Subcutaneous adipose tissue (tissue), 4 donors: ENCODE measurements around the gene ZBTB7C. TPM values are rescaled to one million over a fixed set of nuclear protein-coding genes. Genes with fewer than 3 reads are reported as not detected.

Experiments used
- total RNA-seq, 4 donors: library from RNA; depleted of rRNA; stranded (reverse); fragments of >200 nt; gene quantifications; one replicate each; pipeline ENCODE4 v1.1.0, GENCODE V29; 2016
- TF ChIP-seq, protein P1 (sequence below): fragments of 450-650 bp; IDR thresholded peaks from one replicate; pipeline ENCODE4 v1.5.1; 2016; ENCODE audit warnings: low read depth, mild to moderate bottlenecking, control low read depth, antibody characterized with exemption, moderate library complexity

The ZBTB7C gene
- total RNA-seq, 4 donors from 2014 or later: 1.0 to 5.5 (median 4.4) TPM

- TF ChIP-seq, protein P1, sequence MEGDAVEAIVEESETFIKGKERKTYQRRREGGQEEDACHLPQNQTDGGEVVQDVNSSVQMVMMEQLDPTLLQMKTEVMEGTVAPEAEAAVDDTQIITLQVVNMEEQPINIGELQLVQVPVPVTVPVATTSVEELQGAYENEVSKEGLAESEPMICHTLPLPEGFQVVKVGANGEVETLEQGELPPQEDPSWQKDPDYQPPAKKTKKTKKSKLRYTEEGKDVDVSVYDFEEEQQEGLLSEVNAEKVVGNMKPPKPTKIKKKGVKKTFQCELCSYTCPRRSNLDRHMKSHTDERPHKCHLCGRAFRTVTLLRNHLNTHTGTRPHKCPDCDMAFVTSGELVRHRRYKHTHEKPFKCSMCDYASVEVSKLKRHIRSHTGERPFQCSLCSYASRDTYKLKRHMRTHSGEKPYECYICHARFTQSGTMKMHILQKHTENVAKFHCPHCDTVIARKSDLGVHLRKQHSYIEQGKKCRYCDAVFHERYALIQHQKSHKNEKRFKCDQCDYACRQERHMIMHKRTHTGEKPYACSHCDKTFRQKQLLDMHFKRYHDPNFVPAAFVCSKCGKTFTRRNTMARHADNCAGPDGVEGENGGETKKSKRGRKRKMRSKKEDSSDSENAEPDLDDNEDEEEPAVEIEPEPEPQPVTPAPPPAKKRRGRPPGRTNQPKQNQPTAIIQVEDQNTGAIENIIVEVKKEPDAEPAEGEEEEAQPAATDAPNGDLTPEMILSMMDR: no peak
These were observed 208.4 kb downstream of the ZBTB7C start for GRCh38 chr18:48200631-48201336.

DNA sequence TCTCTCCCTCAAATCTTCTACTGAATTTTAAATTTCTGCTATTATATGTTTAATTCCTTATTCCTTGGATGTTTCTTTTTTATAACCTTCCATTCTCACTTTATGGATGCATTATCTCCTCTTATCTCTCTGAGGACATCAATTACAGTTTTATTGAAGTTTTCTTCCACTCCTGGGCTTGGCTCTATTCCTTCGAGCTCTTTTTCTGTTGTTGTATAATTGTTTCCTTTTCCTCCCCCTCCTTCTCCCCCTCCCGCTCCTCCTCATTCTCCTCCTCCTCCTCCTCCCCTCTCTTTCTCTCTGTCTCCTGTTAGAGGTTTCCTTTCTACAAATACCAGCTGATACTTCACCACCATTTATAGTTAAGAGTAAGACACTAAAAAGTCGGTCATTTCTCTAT lies 209.8 kb downstream of the ZBTB7C start:
- TF ChIP-seq, protein P1: no peak

GRCh38 chr18:48197819-48198218 lies 211.4 kb downstream of the ZBTB7C start:
- TF ChIP-seq, protein P1: no peak

- TF ChIP-seq, protein P1: no peak
These were observed 213.4 kb downstream of the ZBTB7C start for GRCh38 chr18:48195787-48196186.

DNA sequence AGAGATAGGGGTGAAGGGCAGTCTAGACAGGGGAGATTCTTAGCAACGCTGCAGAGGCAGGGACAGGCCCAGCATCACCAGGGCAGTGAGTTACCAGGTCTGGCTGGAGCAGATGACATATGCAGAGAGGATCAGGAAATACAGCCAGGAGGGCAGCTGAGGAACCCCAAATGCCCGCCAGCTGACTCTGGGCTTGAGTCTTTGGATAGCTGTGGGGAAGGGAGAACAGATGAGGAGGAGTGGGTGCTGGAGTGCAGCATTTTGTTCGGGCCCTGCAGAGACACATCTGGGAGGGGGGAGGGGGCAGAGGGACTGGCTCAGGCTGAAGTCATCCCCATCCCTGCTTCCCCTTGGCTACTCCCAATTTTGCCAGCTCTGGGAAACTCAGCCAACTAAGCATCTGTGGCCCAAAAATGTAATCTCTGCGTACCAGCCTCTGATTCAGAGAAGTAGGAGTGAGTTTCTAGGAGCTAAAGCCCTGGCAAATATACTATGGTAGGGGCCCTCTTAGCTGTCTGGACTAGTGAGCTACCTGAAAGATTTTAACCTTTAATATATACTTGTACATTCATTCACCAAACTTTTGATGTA lies 214.5 kb downstream of the ZBTB7C start:
- TF ChIP-seq, protein P1: no peak

GRCh38 chr18:48193521-48194492 lies 215.4 kb downstream of the ZBTB7C start:
- TF ChIP-seq, protein P1: no peak

- TF ChIP-seq, protein P1: no peak
These were observed 216.6 kb downstream of the ZBTB7C start for GRCh38 chr18:48192542-48192941.
